NOMO-1 treated with DMSO at 0.1 percent for 48 hours (cell line): ENCODE measurements around the gene LDHB.
"Not testable (repeated sequence)": the region's sequence is repeated elsewhere in the genome, so short reads cannot be mapped to it uniquely, and the experiment has no call there.

ENCODE experiments used
- DNase-seq: peaks from one replicate; lab custom pipeline; 2025; ENCODE audit not compliant: unreplicated experiment; lab: John Stamatoyannopoulos, UW

Gene LDHB

DNA sequence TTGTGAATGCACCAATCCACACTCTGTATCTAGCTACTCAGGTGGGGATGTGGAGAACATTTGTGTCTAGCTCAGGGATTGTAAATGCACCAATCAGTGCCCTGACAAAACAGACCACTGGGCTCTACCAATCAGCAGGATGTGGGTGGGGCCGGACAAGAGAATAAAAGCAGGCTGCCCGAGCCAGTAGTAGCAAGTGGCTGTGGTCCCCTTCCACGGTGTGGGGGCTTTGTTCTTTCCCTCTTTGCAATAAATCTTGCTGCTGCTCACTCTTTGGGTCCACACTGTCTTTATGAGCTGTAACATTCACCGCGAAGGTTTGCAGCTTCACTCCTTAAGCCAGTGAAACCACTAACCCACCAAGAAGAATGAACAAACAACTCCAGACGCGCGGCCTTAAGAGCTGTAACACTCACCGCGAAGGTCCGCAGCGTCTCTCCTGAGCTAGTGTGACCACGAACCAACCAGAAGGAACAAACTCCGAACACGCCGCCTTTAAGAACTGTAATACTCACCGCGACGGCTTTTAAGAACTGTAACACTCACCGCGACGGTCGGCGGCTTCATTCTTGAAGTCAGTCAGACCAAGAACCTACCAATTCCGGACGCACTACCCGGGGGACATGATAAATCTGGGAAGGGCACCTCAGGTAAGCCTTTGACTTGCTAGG, 4.6 kb upstream of the LDHB start:
- no peak for DNase-seq

- not testable (repeated sequence) for DNase-seq
These were observed 3.9 kb upstream of the LDHB start for GRCh38 chr12:21661396-21662093.

GRCh38 chr12:21659383-21659782, 1.7 kb upstream of the LDHB start:
- DNase-seq = no peak

DNA sequence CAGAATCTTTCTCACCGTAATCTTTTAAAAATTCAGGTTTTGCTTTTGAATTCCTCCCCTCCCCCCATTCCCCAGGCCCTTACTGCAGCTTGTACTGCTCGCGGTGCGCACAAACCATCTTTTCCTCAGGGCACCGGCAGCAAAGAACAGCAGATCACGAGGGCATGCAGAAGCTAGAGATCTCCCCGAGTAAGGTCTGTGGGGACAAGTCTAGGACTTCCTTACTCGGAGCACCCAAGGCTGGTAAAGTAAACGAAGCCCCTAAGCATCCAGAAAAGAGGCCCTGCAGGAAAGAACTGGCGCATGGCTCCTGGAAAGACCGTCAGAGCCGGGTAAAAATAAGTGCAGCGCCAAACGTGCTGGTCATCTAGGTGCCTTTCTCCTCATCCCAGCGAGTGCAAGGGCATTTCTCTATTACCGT, 727 bp downstream of the LDHB start:
- DNase-seq = peak; percentile 48

DNA sequence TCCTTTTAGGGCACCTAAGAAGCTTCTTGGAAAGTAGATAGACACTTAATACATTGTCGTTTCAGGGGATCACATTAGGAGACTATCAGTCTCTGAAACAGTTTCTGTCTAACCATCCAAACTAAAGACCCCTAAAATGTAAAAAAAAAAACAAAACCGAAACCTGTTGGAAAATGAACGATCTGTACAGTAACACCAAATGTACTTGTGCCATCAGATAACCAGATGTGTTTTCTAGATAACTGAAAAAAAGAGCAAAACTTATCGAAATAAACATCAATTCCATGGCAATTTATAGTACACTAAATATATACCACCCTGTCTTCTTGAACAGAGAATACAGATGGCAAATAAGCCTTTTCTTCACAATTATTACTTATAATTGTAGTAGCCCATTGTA, 2.1 kb downstream of the LDHB start:
- no peak for DNase-seq

- no peak for DNase-seq
These were observed 5.8 kb downstream of the LDHB start for GRCh38 chr12:21651821-21652220.

GRCh38 chr12:21650997-21651396, 6.6 kb downstream of the LDHB start:
- DNase-seq = no peak

GRCh38 chr12:21649034-21649433, 8.6 kb downstream of the LDHB start:
- no peak for DNase-seq

- DNase-seq = no peak
These were observed 9.3 kb downstream of the LDHB start for GRCh38 chr12:21648378-21648777.

GRCh38 chr12:21647179-21647578, 10.5 kb downstream of the LDHB start:
- DNase-seq = no peak

GRCh38 chr12:21645041-21645500, 12.6 kb downstream of the LDHB start:
- not testable (repeated sequence) for DNase-seq

DNA sequence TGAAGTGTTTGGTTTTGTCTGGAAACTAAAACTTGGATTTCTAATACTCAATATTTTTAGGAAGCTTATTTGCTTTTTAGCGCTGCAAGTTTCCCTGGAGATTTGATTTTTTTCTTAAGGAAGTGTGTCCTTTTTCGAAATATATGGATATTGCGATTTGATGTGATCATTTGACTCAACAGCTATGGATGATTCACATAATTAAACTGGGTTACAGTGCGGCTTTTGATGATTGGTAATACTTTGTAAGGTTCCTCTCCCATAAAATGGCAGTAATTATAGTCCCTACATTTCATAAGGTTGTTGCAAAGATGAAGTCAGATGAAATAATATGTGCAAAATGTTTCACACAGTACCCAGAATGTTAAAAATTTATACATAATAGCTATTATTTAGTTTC, 13.1 kb downstream of the LDHB start:
- no peak for DNase-seq

GRCh38 chr12:21643758-21644157, 13.9 kb downstream of the LDHB start:
- no peak for DNase-seq

DNA sequence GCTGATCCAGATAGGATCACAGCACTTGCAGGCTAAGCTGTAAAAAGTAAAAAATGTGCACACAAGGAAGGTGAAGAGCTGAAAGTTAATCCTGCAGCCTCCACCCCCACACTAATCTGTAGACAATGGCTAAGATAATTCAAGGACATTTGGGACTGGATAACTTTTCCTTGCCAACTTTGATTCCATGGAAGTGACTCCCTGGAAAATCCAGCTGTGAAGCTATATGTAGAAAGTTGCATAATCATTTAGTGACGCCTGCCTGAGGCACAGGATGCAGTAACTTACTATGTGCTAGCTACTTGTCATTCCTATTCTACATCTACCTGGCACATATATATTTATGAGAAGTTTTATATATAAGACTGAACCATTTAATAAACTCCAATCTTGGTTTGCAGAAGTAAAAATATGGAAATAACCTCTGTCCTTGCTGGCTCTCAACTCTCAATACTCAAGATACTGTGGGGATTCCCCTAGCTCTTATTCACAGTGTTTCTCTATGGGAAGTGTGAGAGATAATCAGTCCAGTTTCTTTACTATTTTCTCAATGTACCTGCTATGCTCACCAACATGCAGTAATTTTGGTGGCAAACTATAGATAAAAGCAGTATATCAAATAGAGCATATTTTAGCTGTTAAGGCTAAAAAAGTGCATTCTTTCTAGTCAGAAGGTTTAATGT, 14.8 kb downstream of the LDHB start:
- DNase-seq = no peak

DNA sequence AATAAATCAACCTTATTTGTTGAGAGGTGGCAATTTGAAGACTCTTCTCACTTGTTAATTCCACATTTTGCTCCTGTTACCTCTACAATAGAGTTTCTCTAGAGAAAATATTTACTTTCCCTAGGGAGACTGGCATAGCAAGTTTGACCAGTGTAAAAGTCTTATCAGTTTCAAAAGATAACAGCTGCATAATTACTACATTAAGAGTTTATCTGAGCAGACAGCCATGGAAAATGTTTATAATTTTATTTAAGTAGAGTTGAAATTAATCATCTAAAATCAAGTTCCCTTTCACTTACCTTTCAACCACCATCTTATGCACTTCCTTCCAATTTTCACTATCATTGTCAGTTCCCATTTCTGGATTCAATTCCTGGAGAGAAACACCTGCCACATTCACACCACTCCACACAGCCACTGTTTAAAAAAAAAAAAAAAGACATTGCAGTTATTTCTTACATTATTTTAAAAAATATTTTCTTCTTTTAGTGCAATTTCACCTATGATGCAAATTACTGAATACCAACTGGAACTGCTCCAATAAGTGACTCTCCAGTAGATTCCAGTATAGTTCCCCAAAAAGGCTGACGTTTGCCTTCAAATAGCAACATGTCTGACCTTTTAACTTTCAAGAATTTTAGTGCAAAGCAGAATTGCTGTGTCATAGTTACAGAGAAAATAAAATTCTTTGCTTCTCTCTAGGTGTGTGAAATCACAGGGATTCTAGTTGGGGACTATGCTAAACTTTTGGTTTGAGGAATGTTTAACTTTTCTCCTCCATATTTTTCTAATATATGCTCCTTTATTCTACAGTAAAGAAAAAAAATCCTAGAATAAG, 19.4 kb downstream of the LDHB start:
- no peak for DNase-seq

DNA sequence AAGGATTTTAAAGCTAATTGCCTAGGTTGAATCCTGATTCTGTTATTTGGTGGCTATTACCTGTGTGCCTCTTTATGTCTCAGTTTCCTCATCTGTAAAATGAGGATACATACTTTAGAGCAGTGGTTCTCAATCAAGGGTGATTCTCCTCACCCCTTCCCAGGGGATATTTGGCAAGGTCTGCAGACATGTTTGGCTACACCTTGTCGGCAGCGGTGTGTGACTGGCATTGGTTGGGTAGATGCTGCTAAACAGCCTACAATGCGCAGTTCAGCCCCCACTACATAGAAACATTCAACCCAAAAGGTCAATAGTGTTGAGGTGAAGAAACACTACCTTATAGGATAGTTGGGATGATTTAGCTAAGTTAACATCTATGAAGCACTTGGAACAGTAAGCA, 23.4 kb downstream of the LDHB start:
- no peak for DNase-seq

DNA sequence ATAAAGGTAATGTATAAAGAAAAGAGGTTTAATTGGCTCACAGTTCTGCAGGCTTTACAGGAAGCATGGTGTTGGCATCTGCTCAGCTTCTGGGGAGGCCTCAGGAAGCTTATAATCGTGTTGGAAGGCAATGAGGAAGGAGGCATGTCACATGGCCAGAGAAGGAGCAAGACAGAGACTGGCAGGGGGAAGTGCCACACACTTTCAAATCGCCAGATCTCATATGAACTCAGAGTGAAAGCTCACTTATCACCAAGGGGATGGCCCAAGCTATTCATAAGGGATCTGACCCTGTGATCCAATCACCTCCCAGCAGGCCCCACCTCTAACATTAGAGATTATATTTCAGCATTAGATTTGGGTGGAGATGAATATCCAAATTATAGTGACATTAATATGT, 26.3 kb downstream of the LDHB start:
- no peak for DNase-seq

GRCh38 chr12:21627924-21628323, 29.7 kb downstream of the LDHB start:
- DNase-seq = no peak

- DNase-seq = no peak
These were observed 39.1 kb downstream of the LDHB start for GRCh38 chr12:21618566-21618965.

DNA sequence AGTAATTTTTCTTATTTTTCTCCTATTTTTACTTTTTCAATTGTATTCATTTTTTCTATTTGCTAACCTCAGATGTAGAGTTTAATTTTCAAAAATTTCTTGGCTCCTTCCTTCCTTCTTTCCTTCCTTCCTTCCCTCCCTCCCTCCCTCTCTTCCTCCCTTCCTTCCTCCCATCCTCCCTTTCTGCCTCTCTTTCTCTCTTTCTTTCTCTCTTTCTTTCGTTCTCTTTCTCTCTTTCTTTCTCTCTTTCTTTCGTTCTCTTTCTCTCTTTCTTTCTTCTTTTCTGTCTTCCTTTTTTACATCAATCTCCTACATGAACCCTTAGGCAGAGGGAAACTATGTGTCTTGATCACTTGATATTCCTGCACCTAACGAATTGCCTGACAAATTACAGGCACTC, 40.6 kb downstream of the LDHB start:
- no peak for DNase-seq

DNA sequence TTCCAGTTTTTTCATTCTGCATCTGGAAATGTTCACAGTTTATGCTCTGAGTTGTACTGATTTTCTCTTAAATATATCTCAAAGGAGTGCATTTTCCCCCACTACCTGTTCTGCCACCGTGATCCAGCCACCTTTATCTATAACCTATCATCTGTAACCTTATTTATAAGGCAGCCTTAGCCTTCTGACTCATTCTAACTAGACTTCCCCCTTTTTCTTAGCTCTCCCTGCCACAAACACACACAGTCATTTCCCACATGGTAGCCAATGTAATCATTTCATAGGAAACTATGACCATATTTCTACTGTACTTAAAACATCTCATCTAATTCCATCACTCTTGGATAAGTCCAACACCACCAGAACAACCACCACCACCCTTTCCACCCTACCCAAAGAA, 42.2 kb downstream of the LDHB start:
- peak; percentile 89 for DNase-seq
